Neural cell (in vitro differentiated cells): ENCODE measurements around the gene KRTAP4-1. TPM values are rescaled to one million over a fixed set of nuclear protein-coding genes. Genes with fewer than 3 reads are reported as not detected.

Experiments used
- H2AFZ ChIP-seq: fragments of 200-600, 300-800 bp; sonication (generic), shearing (Covaris generic); 2 replicates; pipeline ENCODE4 v1.6.0; 2014; ENCODE audit warnings: low read depth, mild to moderate bottlenecking, antibody characterized with exemption, low read length, moderate library complexity
- H3F3A ChIP-seq: fragments of 200-600 bp; shearing (Covaris generic); 2 replicates; pipeline ENCODE4 v1.6.1; 2016; ENCODE audit warnings: mild to moderate bottlenecking, moderate library complexity, mixed read lengths, antibody characterized with exemption, low read length; ENCODE audit not compliant: insufficient read depth, poor library complexity, severe bottlenecking
- H3K27ac ChIP-seq: fragments of 200-600, 300-800 bp; sonication (generic), shearing (Covaris generic); 2 replicates; pipeline ENCODE4 v1.5.1; 2014; ENCODE audit warnings: mild to moderate bottlenecking, low read length, moderate library complexity
- H3K27me3 ChIP-seq: fragments of 300-800, 200-600 bp; sonication (generic), shearing (Covaris generic); 2 replicates; pipeline ENCODE4 v1.6.0; 2014; ENCODE audit warnings: mild to moderate bottlenecking, low read depth, low read length, moderate library complexity; ENCODE audit not compliant: insufficient read depth
- H3K36me3 ChIP-seq: fragments of 300-800, 200-600 bp; sonication (generic), shearing (Covaris generic); 2 replicates; pipeline ENCODE4 v1.5.1; 2014; ENCODE audit warnings: mild to moderate bottlenecking, antibody characterized with exemption, low read length, moderate library complexity; ENCODE audit not compliant: insufficient read depth
- H3K4me2 ChIP-seq: fragments of 300-800, 200-600 bp; sonication (generic), shearing (Covaris generic); 2 replicates; pipeline ENCODE4 v1.6.0; 2014; ENCODE audit warnings: mild to moderate bottlenecking, low read length
- H3K4me3 ChIP-seq: fragments of 300-800, 200-600 bp; sonication (generic), shearing (Covaris generic); 2 replicates; pipeline ENCODE4 v1.5.1; 2014; ENCODE audit warnings: mild to moderate bottlenecking, low read length, moderate library complexity
- H3K79me2 ChIP-seq: fragments of 200-600 bp; shearing (Covaris generic); replicated peaks from 2 replicates; pipeline ENCODE4 v1.6.0; 2014; ENCODE audit warnings: mild to moderate bottlenecking, low read length, moderate library complexity; ENCODE audit not compliant: insufficient read depth
- H3K9ac ChIP-seq: fragments of 300-800, 200-600 bp; sonication (generic), shearing (Covaris generic); 2 replicates; pipeline ENCODE4 v1.6.1; 2016; ENCODE audit warnings: mild to moderate bottlenecking, low read length, mixed read lengths
- H3K9me2 ChIP-seq: fragments of 200-600 bp; shearing (Covaris generic); 2 replicates; pipeline ENCODE4 v1.6.1; 2016; ENCODE audit warnings: mild to moderate bottlenecking, low read length, mixed read lengths; ENCODE audit not compliant: insufficient read depth
- H3K9me3 ChIP-seq: fragments of 200-600, 300-800 bp; sonication (generic), shearing (Covaris generic); 2 replicates; pipeline ENCODE4 v1.6.1; 2016; ENCODE audit warnings: mild to moderate bottlenecking, mixed run types, low read length, moderate library complexity, mixed read lengths
- H4K20me1 ChIP-seq: fragments of 200-600 bp; shearing (Covaris generic); 2 replicates; pipeline ENCODE4 v1.6.1; 2016; ENCODE audit warnings: mild to moderate bottlenecking, mixed run types; ENCODE audit not compliant: insufficient read depth
- CTCF ChIP-seq: fragments of 450-650 bp; IDR thresholded peaks from 2 replicates; pipeline ENCODE4 v1.5.1; 2014; ENCODE audit warnings: antibody characterized with exemption, mild to moderate bottlenecking, moderate library complexity; ENCODE audit not compliant: poor library complexity, severe bottlenecking
- EP300 ChIP-seq: fragments of 450-650 bp; conservative IDR thresholded peaks from 2 replicates; pipeline ENCODE4 v1.6.1; 2014; ENCODE audit warnings: antibody characterized with exemption, mild to moderate bottlenecking, moderate library complexity; ENCODE audit not compliant: poor library complexity, severe bottlenecking
- EZH2 ChIP-seq: fragments of 200-600, 300-800 bp; shearing (Covaris generic), sonication (generic); IDR thresholded peaks from 2 replicates; pipeline ENCODE4 v1.6.1; 2014; ENCODE audit warnings: antibody characterized with exemption, low read length, borderline replicate concordance, mild to moderate bottlenecking; ENCODE audit not compliant: insufficient read depth, poor library complexity, severe bottlenecking
- MXI1 ChIP-seq: fragments of 450-650 bp; conservative IDR thresholded peaks from 2 replicates; pipeline ENCODE4 v1.6.1; 2014; ENCODE audit warnings: antibody characterized with exemption, mild to moderate bottlenecking; ENCODE audit not compliant: poor library complexity, severe bottlenecking
- POLR2AphosphoS5 ChIP-seq: IDR thresholded peaks from 2 replicates; pipeline ENCODE4 v1.6.1; 2012
- RAD21 ChIP-seq: fragments of 450-650 bp; conservative IDR thresholded peaks from 2 replicates; pipeline ENCODE4 v1.6.1; 2014; ENCODE audit warnings: antibody characterized with exemption, mild to moderate bottlenecking, moderate library complexity
- SMC3 ChIP-seq: fragments of 450-650 bp; conservative IDR thresholded peaks from 2 replicates; pipeline ENCODE4 v1.6.1; 2014; ENCODE audit warnings: antibody characterized with exemption, mild to moderate bottlenecking, moderate library complexity; ENCODE audit not compliant: poor library complexity
- TAF1 ChIP-seq: IDR thresholded peaks from 2 replicates; pipeline ENCODE4 v1.6.1; 2012; ENCODE audit warnings: low read depth
- polyA plus RNA-seq: library from polyadenylated mRNA; depleted of rRNA; stranded (reverse); fragments of >200 nt; gene quantifications from 2 replicates; pipeline ENCODE4 v1.2.3, GENCODE V29; 2014
- TF ChIP-seq, protein P1 (sequence below): IDR thresholded peaks from 2 replicates; pipeline ENCODE4 v1.6.1; 2012; ENCODE audit warnings: borderline replicate concordance

KRTAP4-1 gene
- polyA plus RNA-seq, 1 donor from 2014 or later, result not detected

DNA sequence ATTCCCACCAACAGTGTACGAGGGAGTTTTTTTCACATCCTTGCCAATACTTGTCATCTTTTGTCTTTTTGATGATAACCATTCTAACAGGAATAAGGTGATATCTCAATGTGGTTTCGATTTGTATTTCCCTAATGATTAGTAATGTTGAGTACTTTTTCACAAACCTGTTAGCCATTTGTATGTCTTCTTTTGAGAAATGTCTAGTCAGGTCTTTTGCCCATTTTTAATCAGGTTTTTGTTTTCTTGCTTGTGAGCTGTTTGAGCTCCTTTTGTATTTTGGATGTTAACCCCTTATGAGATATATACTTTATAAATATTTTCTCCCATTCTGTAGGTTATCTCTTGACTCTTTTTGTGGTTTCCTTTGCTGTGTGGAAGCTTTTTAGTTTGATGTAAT is 33.2 kb downstream of the KRTAP4-1 start:
- H2AFZ ChIP-seq, result no peak overlapping the region
- no peak overlapping the region for H3K4me3 ChIP-seq
- H3K79me2 ChIP-seq, result no peaks in the 10 kb centered on the region
- no peak overlapping the region for H3K4me2 ChIP-seq
- H3K27ac ChIP-seq, result no peak overlapping the region
- H3K36me3 ChIP-seq, result no peaks in the 10 kb centered on the region
- no peaks in the 10 kb centered on the region for H3K27me3 ChIP-seq
- H4K20me1 ChIP-seq, result no peaks in the 10 kb centered on the region
- no peak for TF ChIP-seq EP300
- TF ChIP-seq, protein P1, sequence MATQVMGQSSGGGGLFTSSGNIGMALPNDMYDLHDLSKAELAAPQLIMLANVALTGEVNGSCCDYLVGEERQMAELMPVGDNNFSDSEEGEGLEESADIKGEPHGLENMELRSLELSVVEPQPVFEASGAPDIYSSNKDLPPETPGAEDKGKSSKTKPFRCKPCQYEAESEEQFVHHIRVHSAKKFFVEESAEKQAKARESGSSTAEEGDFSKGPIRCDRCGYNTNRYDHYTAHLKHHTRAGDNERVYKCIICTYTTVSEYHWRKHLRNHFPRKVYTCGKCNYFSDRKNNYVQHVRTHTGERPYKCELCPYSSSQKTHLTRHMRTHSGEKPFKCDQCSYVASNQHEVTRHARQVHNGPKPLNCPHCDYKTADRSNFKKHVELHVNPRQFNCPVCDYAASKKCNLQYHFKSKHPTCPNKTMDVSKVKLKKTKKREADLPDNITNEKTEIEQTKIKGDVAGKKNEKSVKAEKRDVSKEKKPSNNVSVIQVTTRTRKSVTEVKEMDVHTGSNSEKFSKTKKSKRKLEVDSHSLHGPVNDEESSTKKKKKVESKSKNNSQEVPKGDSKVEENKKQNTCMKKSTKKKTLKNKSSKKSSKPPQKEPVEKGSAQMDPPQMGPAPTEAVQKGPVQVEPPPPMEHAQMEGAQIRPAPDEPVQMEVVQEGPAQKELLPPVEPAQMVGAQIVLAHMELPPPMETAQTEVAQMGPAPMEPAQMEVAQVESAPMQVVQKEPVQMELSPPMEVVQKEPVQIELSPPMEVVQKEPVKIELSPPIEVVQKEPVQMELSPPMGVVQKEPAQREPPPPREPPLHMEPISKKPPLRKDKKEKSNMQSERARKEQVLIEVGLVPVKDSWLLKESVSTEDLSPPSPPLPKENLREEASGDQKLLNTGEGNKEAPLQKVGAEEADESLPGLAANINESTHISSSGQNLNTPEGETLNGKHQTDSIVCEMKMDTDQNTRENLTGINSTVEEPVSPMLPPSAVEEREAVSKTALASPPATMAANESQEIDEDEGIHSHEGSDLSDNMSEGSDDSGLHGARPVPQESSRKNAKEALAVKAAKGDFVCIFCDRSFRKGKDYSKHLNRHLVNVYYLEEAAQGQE, result no peak
- TF ChIP-seq CTCF, result no peak
- no peak for TF ChIP-seq EZH2
- TF ChIP-seq POLR2AphosphoS5, result no peak
- no peak for TF ChIP-seq TAF1
- TF ChIP-seq MXI1, result no peak
- no peak for TF ChIP-seq SMC3
- TF ChIP-seq RAD21, result no peak
- no peaks in the 10 kb centered on the region for H3K9me2 ChIP-seq
- no peaks in the 10 kb centered on the region for H3F3A ChIP-seq
- no peaks in the 10 kb centered on the region for H3K9me3 ChIP-seq
- no peak overlapping the region for H3K9ac ChIP-seq

DNA sequence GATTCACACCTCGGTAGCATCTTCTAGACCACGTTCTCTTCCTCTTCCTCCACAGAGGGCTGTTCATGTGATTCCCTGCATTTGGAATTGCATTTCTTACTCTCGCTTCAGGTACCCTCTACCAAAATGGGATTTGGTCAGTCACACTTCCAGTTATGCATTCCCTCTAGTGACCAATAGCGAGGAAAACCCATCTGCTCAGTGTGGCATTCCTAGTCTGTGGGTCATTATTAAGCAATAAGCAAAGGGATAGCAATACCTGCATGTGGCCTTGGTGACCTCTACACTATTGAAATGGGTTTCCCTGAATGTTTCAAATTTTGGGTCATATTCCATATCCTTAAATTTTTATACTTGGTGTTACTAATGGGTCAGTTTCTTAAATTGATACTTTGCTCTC is 34.7 kb downstream of the KRTAP4-1 start:
- TF ChIP-seq EZH2 (no peak), CTCF (no peak), SMC3 (no peak), RAD21 (no peak), POLR2AphosphoS5 (no peak), MXI1 (no peak), TAF1 (no peak), EP300 (no peak)
- TF ChIP-seq, protein P1, result no peak
- Histone ChIP-seq H3K27me3 (no peaks in the 10 kb centered on the region), H2AFZ (no peak overlapping the region), H3K79me2 (no peaks in the 10 kb centered on the region), H3K9me3 (no peaks in the 10 kb centered on the region), H3K9me2 (no peaks in the 10 kb centered on the region), H3F3A (no peaks in the 10 kb centered on the region), H3K27ac (no peak overlapping the region), H3K36me3 (no peaks in the 10 kb centered on the region), H3K4me3 (no peak overlapping the region), H3K9ac (no peak overlapping the region), H4K20me1 (no peaks in the 10 kb centered on the region), H3K4me2 (no peak overlapping the region)
